BE2C (cell line): ENCODE results near the gene SETD7.

Experiments
- DNase-seq: peaks from one replicate; pipeline ENCODE4 v3.0.0-alpha.2; 2020
- H3K27me3 ChIP-seq: fragments of 250-450 bp; sonication (Bioruptor Pico); 2 replicates; pipeline ENCODE4 v1.5.1; 2020; ENCODE audit warnings: mild to moderate bottlenecking
- H3K36me3 ChIP-seq: fragments of 250-450 bp; sonication (Bioruptor Pico); 2 replicates; pipeline ENCODE4 v1.5.1; 2020; ENCODE audit warnings: mild to moderate bottlenecking
- H3K4me1 ChIP-seq: fragments of 250-450 bp; sonication (Bioruptor Pico); 2 replicates; pipeline ENCODE4 v1.5.1; 2020
- H3K4me3 ChIP-seq: 2 replicates; pipeline ENCODE4 v1.5.1; 2011; ENCODE audit warnings: low read depth, low read length
- H3K9me3 ChIP-seq: fragments of 250-450 bp; sonication (Bioruptor Pico); 2 replicates; pipeline ENCODE4 v1.5.1; 2020
- TF ChIP-seq, protein P1 (sequence below): IDR thresholded peaks from 2 replicates; pipeline ENCODE4 v1.5.1; 2012; ENCODE audit warnings: mild to moderate bottlenecking, low read depth, low read length

The SETD7 gene

DNA sequence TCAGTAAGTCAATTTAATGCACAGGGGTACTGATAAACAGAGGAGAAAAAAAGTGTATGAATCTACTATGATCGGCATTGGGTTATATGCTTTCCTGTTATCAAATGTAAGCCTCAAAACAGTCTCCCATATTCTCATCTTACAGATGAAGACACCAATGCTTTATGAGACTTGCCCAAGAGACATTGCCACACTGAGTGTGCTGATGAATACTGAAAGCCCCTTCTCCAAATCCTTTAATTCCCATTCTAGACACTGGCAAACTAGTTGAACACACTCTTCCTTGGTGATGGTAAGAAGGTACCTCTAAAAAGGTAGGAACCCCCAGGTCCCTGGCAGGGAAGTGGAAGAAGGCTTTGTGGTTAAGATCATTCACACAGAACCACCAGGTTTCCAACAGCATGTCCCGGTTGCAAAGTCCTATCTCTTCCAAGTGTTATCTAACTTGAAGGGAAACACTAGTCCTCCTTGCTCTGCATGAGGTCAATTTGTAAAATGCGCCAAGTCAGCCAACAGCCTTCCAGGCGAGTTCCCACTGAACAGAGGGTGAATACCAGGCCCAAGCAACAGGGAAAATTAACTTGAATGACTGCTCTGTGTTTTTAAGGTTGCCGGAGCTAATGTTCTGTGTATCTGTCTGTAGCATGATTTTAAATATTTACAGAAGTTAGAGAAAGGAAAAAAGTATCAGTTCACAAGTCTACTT is 5.1 kb downstream of the SETD7 start:
- peak; percentile 32 for DNase-seq
- peaks cover 14% of the 10 kb centered on the region for H3K36me3 ChIP-seq

DNA sequence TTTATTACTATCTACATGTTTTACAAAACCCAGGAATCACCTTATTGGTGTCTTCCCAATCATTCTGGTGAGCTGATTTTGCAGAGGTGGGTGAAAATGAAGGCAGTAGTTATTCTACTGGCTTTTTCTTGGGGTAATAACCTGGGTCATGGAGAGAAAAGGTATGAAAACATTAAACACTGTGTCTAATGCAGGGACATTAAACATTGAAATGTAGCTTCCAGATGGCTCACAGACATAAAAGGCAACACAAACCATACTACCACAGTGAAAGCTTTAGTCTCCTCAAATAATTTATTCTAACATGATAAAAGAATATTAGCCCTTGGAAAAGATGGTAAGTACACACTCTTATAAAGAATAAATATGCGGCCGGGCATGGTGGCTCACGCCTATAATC is 8.0 kb downstream of the SETD7 start:
- Histone ChIP-seq H3K27me3 (no peaks in the 10 kb centered on the region), H3K4me3 (no peak overlapping the region), H3K9me3 (no peaks in the 10 kb centered on the region), H3K36me3 (peaks cover 31% of the 10 kb centered on the region), H3K4me1 (peaks cover 15% of the 10 kb centered on the region; the same call in 1 of the 2 replicates)
- TF ChIP-seq, protein P1, sequence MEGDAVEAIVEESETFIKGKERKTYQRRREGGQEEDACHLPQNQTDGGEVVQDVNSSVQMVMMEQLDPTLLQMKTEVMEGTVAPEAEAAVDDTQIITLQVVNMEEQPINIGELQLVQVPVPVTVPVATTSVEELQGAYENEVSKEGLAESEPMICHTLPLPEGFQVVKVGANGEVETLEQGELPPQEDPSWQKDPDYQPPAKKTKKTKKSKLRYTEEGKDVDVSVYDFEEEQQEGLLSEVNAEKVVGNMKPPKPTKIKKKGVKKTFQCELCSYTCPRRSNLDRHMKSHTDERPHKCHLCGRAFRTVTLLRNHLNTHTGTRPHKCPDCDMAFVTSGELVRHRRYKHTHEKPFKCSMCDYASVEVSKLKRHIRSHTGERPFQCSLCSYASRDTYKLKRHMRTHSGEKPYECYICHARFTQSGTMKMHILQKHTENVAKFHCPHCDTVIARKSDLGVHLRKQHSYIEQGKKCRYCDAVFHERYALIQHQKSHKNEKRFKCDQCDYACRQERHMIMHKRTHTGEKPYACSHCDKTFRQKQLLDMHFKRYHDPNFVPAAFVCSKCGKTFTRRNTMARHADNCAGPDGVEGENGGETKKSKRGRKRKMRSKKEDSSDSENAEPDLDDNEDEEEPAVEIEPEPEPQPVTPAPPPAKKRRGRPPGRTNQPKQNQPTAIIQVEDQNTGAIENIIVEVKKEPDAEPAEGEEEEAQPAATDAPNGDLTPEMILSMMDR, result no peak
- no peak for DNase-seq

More for the DNA sequence above, 5.1 kb downstream of the SETD7 start:
- Histone ChIP-seq H3K4me1 (peaks cover 25% of the 10 kb centered on the region; the same call in 1 of the 2 replicates), H3K27me3 (no peaks in the 10 kb centered on the region), H3K4me3 (no peak overlapping the region), H3K9me3 (no peaks in the 10 kb centered on the region)
- TF ChIP-seq, protein P1, result no peak

DNA sequence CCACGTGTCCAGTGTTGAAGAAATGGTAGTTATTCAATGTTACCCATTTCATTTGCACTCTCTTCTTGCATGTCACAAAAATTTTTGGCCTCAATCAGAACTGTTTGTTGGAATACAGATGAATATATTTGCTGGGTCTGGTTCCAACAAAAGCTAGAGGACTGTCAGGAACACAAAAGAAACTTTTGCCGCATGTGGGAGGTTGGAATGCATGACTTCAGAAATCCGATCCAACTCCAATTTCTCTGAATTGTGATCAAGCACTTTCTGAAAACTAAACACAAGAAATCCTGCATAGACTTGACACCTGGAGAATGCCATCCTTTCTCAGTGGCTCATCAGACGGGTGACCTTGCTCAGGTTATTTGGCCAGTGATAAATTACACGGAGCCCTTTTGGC is 15.4 kb downstream of the SETD7 start:
- Histone ChIP-seq H3K27me3 (no peaks in the 10 kb centered on the region), H3K36me3 (peaks cover 44% of the 10 kb centered on the region), H3K4me1 (no peaks in the 10 kb centered on the region), H3K9me3 (no peaks in the 10 kb centered on the region), H3K4me3 (no peak overlapping the region)
- TF ChIP-seq, protein P1, result no peak
- DNase-seq, result no peak

DNA sequence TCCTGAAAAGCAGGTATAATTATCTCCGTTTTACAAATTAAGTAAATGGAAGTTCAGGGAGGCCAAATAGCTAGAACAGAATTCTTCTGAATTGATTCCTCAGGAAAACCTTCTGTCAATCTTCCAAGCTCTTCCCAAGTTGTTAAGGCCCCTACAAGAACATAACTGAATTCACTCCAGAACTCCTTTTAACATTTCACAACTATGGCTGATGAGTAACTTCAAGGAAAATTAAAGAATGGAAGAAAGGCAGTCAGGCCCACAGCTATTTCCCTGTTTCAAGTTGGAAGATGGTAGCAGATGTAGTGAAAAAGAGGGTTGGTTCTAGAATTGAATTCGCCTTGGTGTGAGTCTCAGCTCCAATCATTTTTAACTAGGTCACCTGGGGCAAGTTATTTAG is 15.9 kb downstream of the SETD7 start:
- H3K27me3 ChIP-seq, result no peaks in the 10 kb centered on the region
- no peak for DNase-seq
- H3K9me3 ChIP-seq, result no peaks in the 10 kb centered on the region
- TF ChIP-seq, protein P1, result no peak
- no peak overlapping the region for H3K4me3 ChIP-seq
- H3K36me3 ChIP-seq, result peaks cover 39% of the 10 kb centered on the region
- no peaks in the 10 kb centered on the region for H3K4me1 ChIP-seq

DNA sequence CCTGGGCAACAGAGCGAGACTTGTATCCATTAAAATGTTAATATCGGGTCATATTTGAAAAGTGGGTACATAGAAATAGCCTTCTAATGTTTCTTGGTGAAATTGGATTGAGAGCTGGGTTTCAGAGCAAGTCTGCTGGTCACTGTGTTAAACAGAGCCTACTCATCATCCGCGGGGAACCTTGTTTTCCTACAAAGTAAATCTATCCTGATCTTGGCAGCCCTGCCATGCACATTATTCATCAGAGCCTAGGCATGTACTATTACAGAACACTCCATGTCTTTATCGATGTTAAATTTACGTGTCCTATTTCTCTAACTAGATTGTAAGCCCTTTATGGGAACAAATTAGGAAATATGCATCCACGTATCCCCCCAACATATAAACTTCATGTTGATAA is 18.7 kb downstream of the SETD7 start:
- peaks cover 32% of the 10 kb centered on the region for H3K36me3 ChIP-seq
- no peak overlapping the region for H3K4me3 ChIP-seq
- TF ChIP-seq, protein P1, result no peak
- no peaks in the 10 kb centered on the region for H3K9me3 ChIP-seq
- no peaks in the 10 kb centered on the region for H3K4me1 ChIP-seq
- no peak for DNase-seq
- H3K27me3 ChIP-seq, result no peaks in the 10 kb centered on the region

DNA sequence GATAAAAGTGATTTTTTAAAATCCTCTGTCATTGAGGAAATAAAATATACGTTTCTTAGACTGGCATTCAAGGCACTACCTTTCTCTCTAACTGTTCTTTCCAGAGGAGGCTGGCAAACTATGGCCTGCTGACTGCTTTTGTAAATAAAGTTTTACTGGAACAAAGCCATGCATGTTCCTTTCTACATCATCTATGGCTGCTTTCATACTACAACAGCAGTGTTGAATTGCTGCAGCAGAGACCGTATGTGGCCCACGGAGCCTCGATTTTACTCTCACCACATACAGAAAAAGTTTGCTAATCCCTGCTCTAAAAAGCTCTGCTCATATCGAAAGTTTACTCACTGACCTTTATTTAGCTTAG is 20.2 kb downstream of the SETD7 start:
- Histone ChIP-seq H3K36me3 (peaks cover 19% of the 10 kb centered on the region), H3K9me3 (no peaks in the 10 kb centered on the region), H3K4me1 (no peaks in the 10 kb centered on the region), H3K27me3 (no peaks in the 10 kb centered on the region), H3K4me3 (no peak overlapping the region)
- no peak for DNase-seq
- TF ChIP-seq, protein P1, result no peak
